Measurements from ENCODE around the gene ETDA.
"Not testable (repeated sequence)": the region's sequence is repeated elsewhere in the genome, so short reads cannot be mapped to it uniquely, and the experiment has no call there.

ETDA gene

DNA sequence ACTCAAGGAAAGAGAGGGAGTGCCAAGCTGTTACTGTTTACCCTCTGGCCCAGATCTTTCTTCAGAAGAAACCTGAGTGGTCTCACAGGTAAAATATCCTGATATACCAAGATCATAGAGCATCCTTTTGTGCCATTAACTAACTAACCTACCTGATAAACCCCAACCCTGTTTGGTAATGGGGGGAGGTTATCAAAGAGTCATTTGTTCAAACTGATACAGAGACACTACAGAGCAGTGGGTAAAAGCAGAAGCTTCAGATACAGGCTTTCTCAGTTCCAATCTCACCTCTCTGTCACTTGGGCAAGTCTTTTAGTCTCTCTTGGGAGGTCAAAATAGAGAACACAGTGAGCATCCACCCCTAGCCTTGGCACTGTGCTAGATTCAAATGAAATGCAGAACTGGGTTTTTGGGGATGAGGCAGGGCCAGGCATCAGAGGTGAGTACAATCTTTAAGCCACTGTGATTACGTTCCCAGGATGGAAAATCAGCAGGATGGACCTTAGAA is at the start of gene ETDA:
TSS of gene ETDA (plus strand) at position 51 of the 508 bp plus-strand sequence. CDS start 1,216 bp downstream, outside the sequence.
- not testable (repeated sequence) for H3K27ac ChIP-seq

DNA sequence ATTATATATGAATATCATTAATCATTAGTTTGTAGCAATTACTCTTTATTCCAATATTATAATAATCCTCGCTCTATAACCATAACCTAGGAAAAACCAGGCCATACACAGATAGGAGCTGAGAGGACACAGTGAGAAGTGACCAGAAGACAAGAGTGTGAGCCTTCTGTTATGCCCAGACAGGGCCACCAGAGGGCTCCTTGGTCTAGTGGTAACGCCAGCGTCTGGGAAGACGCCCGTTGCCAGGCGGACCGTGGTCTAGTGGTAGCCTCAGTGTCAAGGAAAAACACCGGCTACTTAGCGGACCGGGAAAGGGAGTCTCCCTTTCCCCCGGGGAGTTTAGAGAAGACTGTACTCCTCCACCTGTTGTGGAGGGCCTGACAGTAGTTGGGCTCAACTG is 45.4 kb upstream of the ETDA start:
- TF ChIP-seq, protein P1, sequence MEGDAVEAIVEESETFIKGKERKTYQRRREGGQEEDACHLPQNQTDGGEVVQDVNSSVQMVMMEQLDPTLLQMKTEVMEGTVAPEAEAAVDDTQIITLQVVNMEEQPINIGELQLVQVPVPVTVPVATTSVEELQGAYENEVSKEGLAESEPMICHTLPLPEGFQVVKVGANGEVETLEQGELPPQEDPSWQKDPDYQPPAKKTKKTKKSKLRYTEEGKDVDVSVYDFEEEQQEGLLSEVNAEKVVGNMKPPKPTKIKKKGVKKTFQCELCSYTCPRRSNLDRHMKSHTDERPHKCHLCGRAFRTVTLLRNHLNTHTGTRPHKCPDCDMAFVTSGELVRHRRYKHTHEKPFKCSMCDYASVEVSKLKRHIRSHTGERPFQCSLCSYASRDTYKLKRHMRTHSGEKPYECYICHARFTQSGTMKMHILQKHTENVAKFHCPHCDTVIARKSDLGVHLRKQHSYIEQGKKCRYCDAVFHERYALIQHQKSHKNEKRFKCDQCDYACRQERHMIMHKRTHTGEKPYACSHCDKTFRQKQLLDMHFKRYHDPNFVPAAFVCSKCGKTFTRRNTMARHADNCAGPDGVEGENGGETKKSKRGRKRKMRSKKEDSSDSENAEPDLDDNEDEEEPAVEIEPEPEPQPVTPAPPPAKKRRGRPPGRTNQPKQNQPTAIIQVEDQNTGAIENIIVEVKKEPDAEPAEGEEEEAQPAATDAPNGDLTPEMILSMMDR (conservative IDR thresholded peaks at IDR 0.05) = peak; percentile 71
- not testable (repeated sequence) for H3K27ac ChIP-seq

DNA sequence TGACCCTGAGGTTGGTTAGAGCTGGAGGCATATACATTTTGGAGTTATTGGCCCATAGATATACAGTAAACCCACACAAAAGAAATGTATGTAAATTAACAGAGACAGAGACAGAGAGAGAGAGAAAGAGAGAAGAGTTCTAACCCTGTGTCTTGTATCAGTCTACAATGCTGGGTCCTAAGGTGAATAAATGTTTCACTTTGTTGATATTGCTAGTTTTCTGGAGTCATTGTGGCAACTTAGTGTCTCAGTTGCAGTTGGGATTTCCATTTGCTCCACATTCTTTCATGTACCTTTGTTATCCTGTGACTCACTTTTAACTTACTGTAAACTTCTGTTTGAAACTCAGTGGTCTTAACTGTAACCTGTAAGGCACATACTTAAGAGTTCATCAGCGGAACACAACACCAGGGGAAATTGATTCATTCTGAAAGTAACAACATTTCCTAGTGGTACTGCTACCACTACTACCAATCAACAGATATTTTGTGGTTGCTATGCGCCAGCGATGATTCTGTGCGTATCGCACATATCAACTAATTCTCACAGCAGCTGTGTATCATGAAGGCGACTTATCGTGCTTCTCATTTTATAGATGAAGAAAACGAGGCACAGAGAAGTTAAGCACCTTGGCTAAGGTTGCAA is 38.5 kb upstream of the ETDA start:
- TF ChIP-seq, protein P1 (conservative IDR thresholded peaks at IDR 0.05) = no peak

DNA sequence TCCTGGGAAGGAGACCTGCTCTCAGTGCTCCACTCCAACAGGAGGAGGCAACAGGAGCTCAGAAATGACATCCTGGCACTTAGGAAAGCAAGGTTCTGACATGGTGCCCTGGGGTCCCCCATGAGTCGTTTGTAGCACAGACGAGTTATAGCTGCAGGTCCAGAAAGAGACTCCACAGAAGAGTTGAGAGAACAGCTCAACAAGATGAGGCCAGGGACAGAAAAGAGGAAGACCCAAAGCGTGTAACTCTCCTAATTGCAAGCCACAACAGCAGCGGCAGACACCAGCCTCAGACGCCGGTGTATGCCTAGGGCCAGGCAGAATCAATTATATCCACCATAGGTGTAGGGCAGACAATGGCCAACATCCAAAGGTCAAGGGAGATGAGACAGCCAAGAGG is 5.9 kb upstream of the ETDA start:
- not testable (repeated sequence) for H3K27ac ChIP-seq

More for the DNA sequence above, 38.5 kb upstream of the ETDA start:
- H3K27ac ChIP-seq = no peak overlapping the region

DNA sequence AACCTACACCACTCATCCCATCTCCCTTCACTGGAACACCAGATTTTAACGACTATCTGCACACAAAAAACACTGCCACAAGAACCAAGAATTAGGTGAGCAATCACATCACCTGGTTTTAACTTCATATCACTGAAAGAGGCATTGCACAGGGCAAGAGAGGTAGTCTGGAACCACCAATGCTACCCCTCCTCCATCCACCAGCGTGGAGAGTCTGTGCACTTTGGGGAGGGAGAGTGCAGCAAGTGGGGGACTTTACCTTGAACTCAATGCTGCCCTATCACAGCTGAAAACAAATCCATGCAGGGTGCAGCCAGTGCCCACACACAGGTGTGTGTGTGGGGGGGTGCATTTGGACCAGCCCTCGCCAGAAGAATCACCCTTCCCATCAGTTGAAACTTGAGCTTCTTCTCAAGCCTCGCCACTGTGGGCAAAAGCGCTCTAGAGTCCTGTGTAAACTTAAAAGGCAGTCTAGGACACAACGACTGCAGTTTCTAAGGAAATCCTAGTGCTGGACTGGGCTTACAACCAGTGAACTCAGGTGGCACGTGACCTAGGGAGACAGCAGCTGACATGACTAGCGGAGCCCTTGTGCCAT is 4.3 kb downstream of the ETDA start:
- not testable (repeated sequence) for H3K27ac ChIP-seq

DNA sequence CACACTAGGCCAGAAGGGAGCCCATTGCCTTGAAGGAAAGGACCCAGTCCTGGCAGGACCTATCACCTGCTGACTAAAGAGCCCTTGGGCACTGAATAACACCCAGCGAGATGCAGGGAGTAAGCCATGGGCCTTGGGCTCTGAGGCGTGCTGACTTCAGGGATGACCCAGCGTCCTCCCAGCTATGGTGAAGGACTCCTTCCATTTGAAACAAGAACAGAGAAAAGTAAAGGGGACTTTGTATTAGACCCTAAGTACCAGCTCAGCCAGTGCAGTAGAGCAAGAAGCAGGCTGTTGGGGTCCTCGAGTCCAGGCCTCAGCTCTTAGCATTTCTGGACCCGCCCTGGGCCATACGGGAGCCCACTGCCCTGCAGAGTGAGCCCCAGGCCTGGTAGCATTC is 5.1 kb downstream of the ETDA start:
- no peak overlapping the region for H3K27ac ChIP-seq
- TF ChIP-seq, protein P1 (conservative IDR thresholded peaks at IDR 0.05) = no peak

DNA sequence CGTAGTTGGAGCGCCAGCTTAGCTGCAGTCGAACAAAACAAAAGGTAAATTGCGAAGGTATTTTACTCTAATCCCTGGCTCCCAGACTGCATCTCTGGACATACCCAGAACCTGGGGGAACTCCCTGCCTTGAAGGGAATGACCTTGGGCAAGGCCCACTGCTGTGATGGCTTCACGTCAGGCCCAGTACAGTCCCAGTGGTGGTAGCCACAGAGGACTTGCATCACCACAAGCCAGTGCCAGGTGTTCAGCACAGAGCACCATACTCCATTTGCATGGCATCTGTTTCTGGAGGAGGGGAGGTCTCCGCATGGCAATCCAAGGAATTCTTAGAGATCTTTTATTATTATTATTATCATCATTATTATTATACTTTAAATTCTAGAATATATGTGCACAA is 5.6 kb downstream of the ETDA start:
- TF ChIP-seq, protein P1 (conservative IDR thresholded peaks at IDR 0.05) = no peak
- no peak overlapping the region for H3K27ac ChIP-seq

DNA sequence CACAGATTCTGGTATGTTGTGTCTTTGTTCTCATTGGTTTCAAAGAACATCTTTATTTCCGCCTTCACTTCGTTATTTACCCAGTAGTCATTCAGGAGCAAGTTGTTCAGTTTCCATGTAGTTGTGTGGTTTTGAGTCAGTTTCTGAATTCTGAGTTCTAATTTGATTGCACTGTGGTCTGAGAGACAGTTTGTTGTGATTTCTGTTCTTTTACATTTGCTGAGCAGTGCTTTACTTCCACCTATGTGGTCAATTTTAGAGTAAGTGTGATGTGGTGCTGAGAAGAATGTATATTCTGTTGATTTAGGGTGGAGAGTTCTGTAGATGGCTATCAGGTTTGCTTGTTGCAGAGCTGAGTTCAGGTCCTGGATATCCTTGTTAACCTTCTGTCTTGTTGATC is 9.1 kb downstream of the ETDA start:
- H3K27ac ChIP-seq = not testable (repeated sequence)

DNA sequence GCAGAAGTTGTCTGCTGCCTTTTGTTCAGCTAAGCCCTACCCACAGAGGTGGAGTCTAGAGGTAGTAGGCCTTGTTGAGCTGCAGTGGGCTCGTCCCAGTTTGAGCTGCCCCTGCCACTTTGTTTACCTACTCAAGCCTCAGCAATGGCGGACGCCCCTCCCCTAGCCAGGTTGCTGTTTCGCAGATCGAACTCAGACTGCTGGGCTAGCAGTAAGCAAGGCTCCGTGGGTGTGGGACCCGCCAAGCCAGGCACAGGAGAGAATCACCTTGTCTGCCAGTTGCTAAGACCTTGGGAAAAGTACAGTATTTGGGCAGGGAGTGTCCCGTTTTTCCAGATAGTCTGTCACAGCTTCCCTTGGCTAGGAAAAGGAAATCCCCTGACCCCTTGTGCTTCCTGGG is 11.5 kb downstream of the ETDA start:
- not testable (repeated sequence) for H3K27ac ChIP-seq

DNA sequence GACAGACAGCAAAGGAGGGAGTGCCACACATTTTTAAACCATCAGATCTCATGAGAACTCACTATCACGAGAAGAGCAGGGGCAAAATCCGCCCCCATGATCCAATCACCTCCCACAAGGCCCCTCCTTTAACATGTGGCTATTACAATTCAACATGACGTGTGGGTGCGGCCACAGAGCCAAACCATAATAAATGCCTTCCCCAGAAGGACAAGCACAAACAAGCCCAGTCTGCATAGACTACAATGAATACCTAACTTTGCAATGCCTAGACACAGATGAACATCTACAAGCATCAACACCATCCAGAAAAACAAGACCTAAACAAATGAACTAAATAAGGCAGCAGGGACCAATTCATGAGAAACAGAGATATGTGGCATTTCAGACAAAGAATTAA is 12.3 kb downstream of the ETDA start:
- no peak overlapping the region for H3K27ac ChIP-seq
- TF ChIP-seq, protein P1 (conservative IDR thresholded peaks at IDR 0.05) = no peak
